ENCODE results near the gene TMED9. TPM values are rescaled to one million over a fixed set of nuclear protein-coding genes. Genes with fewer than 3 reads are reported as not detected.
"Not testable (repeated sequence)": the region's sequence is repeated elsewhere in the genome, so short reads cannot be mapped to it uniquely, and the experiment has no call there.

TMED9 gene
- total RNA-seq, 1 experiment from 2014 or later: 74.5 TPM

GRCh38 chr5:177611446-177612214, 19.6 kb downstream of the TMED9 start:
- in situ Hi-C loops (cut with HindIII; ENCODE audit: low pct_unique_long_range_greater_than_20kb, low sequenced_read_pairs): no loop called here
- no peak for DNase-seq (ENCODE audit: low read depth, low spot score)

GRCh38 chr5:177612215-177612673, 20.2 kb downstream of the TMED9 start:
- DNase-seq (ENCODE audit: low read depth, low spot score): no peak
- in situ Hi-C loops (cut with HindIII; ENCODE audit: low pct_unique_long_range_greater_than_20kb, low sequenced_read_pairs): no loop called here

- in situ Hi-C loops (cut with HindIII; ENCODE audit: low pct_unique_long_range_greater_than_20kb, low sequenced_read_pairs): no loop called here
- no peak for DNase-seq (ENCODE audit: low read depth, low spot score)
Measured at GRCh38 chr5:177620560-177620959, 28.6 kb downstream of the TMED9 start.

GRCh38 chr5:177624172-177624571, 32.2 kb downstream of the TMED9 start:
- DNase-seq (ENCODE audit: low read depth, low spot score); in situ Hi-C loops (cut with HindIII; ENCODE audit: low pct_unique_long_range_greater_than_20kb, low sequenced_read_pairs): not testable (repeated sequence)

- in situ Hi-C loops (cut with HindIII; ENCODE audit: low pct_unique_long_range_greater_than_20kb, low sequenced_read_pairs); DNase-seq (ENCODE audit: low read depth, low spot score): not testable (repeated sequence)
Measured at GRCh38 chr5:177630186-177630585, 38.2 kb downstream of the TMED9 start.

- in situ Hi-C loops (cut with HindIII; ENCODE audit: low pct_unique_long_range_greater_than_20kb, low sequenced_read_pairs): not testable (repeated sequence)
Measured at GRCh38 chr5:177634912-177635311, 42.9 kb downstream of the TMED9 start.

GRCh38 chr5:177645462-177645861, 53.5 kb downstream of the TMED9 start:
- in situ Hi-C loops (cut with HindIII; ENCODE audit: low pct_unique_long_range_greater_than_20kb, low sequenced_read_pairs); DNase-seq (ENCODE audit: low read depth, low spot score): not testable (repeated sequence)

More at GRCh38 chr5:177634912-177635311, 42.9 kb downstream of the TMED9 start:
- not testable (repeated sequence) for DNase-seq (ENCODE audit: low read depth, low spot score)

Other genes with a start within 250 kb of the TMED9 start
- gene LMAN2, start 240.5 kb upstream of the TMED9 start, total RNA-seq (2014; rRNA removed; shearing (Covaris generic)): 273 and 299 TPM in 2 replicates
- gene RGS14, start 234.3 kb upstream of the TMED9 start, total RNA-seq (2014; rRNA removed; shearing (Covaris generic)): 12.3 and 15.7 TPM in 2 replicates
- gene SLC34A1, start 207.8 kb upstream of the TMED9 start, total RNA-seq (2014; rRNA removed; shearing (Covaris generic)): 0.16 and 0.19 TPM in 2 replicates
- not detected in 2 replicates for gene PFN3, start 191.5 kb upstream of the TMED9 start, total RNA-seq (2014; rRNA removed; shearing (Covaris generic))
- gene F12, start 182.6 kb upstream of the TMED9 start, total RNA-seq (2014; rRNA removed; shearing (Covaris generic)): 6.0 and 8.2 TPM in 2 replicates
- gene GRK6, start 165.5 kb upstream of the TMED9 start, total RNA-seq (2014; rRNA removed; shearing (Covaris generic)): 18.9 and 19.4 TPM in 2 replicates
- 34.4 and 38.8 TPM in 2 replicates for gene PRR7, start 145.4 kb upstream of the TMED9 start, total RNA-seq (2014; rRNA removed; shearing (Covaris generic))
- 41.6 and 49.0 TPM in 2 replicates for gene DBN1, start 118.6 kb upstream of the TMED9 start, total RNA-seq (2014; rRNA removed; shearing (Covaris generic))
- 15.8 and 16.8 TPM in 2 replicates for gene PDLIM7, start 94.6 kb upstream of the TMED9 start, total RNA-seq (2014; rRNA removed; shearing (Covaris generic))
- gene DOK3, start 82.4 kb upstream of the TMED9 start, total RNA-seq (2014; rRNA removed; shearing (Covaris generic)): 0.98 and 2.0 TPM in 2 replicates
- gene DDX41, start 75.2 kb upstream of the TMED9 start, total RNA-seq (2014; rRNA removed; shearing (Covaris generic)): 131 and 145 TPM in 2 replicates
- 10.0 and 11.4 TPM in 2 replicates for gene FAM193B, start 37.6 kb upstream of the TMED9 start, total RNA-seq (2014; rRNA removed; shearing (Covaris generic))
- gene B4GALT7, start 7.9 kb downstream of the TMED9 start, total RNA-seq (2014; rRNA removed; shearing (Covaris generic)): 33.0 and 33.8 TPM in 2 replicates
- gene FAM153A, start 190.7 kb downstream of the TMED9 start, total RNA-seq (2014; rRNA removed; shearing (Covaris generic)): not detected in 2 replicates

Measured in SK-MEL-5 (cell line).